8988T (cell line): ENCODE results near the gene PGS1.
"Not testable (repeated sequence)": the region's sequence is repeated elsewhere in the genome, so short reads cannot be mapped to it uniquely, and the experiment has no call there.

Source experiments
- DNase-seq: peaks from one replicate; pipeline ENCODE4 v3.0.0; 2011

PGS1 gene

GRCh38 chr17:78450696-78451345, 72.4 kb downstream of the PGS1 start:
- DNase-seq: no peak

GRCh38 chr17:78451753-78452152, 73.3 kb downstream of the PGS1 start:
- DNase-seq: no peak

GRCh38 chr17:78454346-78454745, 75.9 kb downstream of the PGS1 start:
- no peak for DNase-seq

GRCh38 chr17:78458091-78458490, 79.6 kb downstream of the PGS1 start:
- DNase-seq: no peak

GRCh38 chr17:78458736-78459335, 80.4 kb downstream of the PGS1 start:
- DNase-seq: no peak

GRCh38 chr17:78459696-78460095, 81.2 kb downstream of the PGS1 start:
- DNase-seq: no peak

GRCh38 chr17:78460176-78460675, 81.8 kb downstream of the PGS1 start:
- DNase-seq: no peak

- DNase-seq: no peak
Measured at GRCh38 chr17:78460951-78461798, 82.7 kb downstream of the PGS1 start.

GRCh38 chr17:78461799-78462053, 83.3 kb downstream of the PGS1 start:
- DNase-seq: no peak

GRCh38 chr17:78462148-78462547, 83.7 kb downstream of the PGS1 start:
- DNase-seq: no peak

GRCh38 chr17:78466109-78466785, 87.8 kb downstream of the PGS1 start:
- DNase-seq: not testable (repeated sequence)

GRCh38 chr17:78466786-78467715, 88.6 kb downstream of the PGS1 start:
- DNase-seq: no peak

- DNase-seq: no peak
Measured at GRCh38 chr17:78468366-78468765, 89.9 kb downstream of the PGS1 start.

GRCh38 chr17:78469443-78469842, 91.0 kb downstream of the PGS1 start:
- no peak for DNase-seq

- DNase-seq: no peak
Measured at GRCh38 chr17:78471635-78472034, 93.2 kb downstream of the PGS1 start.

- no peak for DNase-seq
Measured at GRCh38 chr17:78472035-78472905, 93.8 kb downstream of the PGS1 start.

- no peak for DNase-seq
Measured at GRCh38 chr17:78473951-78474613, 95.6 kb downstream of the PGS1 start.
